Heart left ventricle (tissue), 16 donors: ENCODE results near the gene SRD5A2. TPM values are rescaled to one million over a fixed set of nuclear protein-coding genes. Genes with fewer than 3 reads are reported as not detected.

ENCODE experiments used
- ATAC-seq, 4 donors: fragments of 200-7000 bp; cut with Tn5 transposase; one replicate each; pipeline ENCODE4 v1.9.1; 2020 to 2022; ENCODE audit warnings: moderate library complexity in 4 of 4, mild to moderate bottlenecking in 3 of 4, moderate number of reproducible peaks in 1 of 4
- DNase-seq, 5 donors: peaks; one replicate each; pipeline ENCODE4 v3.0.0-alpha.2; 2020
- H3K27ac ChIP-seq, 12 donors: fragments of 200-600 bp; sonication (generic) in 4 of 12; one replicate each; pipeline versions ENCODE4 v1.5.0 to v1.8.0; 2016 to 2022; ENCODE audit warnings: mild to moderate bottlenecking in 2 of 12
- H3K27me3 ChIP-seq, 9 donors: fragments of 200-600 bp; sonication (generic) in 2 of 9; one replicate each; pipeline versions ENCODE4 v1.5.1 to v1.8.0; 2016 to 2022; ENCODE audit warnings: mild to moderate bottlenecking in 3 of 9
- H3K36me3 ChIP-seq, 9 donors: fragments of 200-600 bp; sonication (generic) in 2 of 9; one replicate each; pipeline versions ENCODE4 v1.5.0 to v1.8.0; 2018 to 2022; ENCODE audit warnings: mild to moderate bottlenecking in 2 of 9
- H3K4me1 ChIP-seq, 12 donors: fragments of 200-600 bp; sonication (generic) in 4 of 12; one replicate each; pipeline versions ENCODE4 v1.5.0 to v1.8.0; 2016 to 2022; ENCODE audit warnings: mild to moderate bottlenecking in 3 of 12
- H3K4me3 ChIP-seq, 12 donors: fragments of 200-600 bp; sonication (generic) in 4 of 12; one replicate each; pipeline versions ENCODE4 v1.5.0 to v1.8.0; 2017 to 2022; ENCODE audit warnings: mild to moderate bottlenecking in 9 of 12, moderate library complexity in 4 of 12
- H3K9me3 ChIP-seq, 12 donors: fragments of 200-600 bp; sonication (generic) in 4 of 12; one replicate each; pipeline versions ENCODE4 v1.5.0 to v1.8.0; 2016 to 2022; ENCODE audit warnings: mild to moderate bottlenecking in 1 of 12
- POLR2A ChIP-seq, 2 donors: fragments of 450-650 bp; IDR thresholded peaks; one replicate each; pipeline ENCODE4 v1.6.1; 2017; ENCODE audit warnings: antibody characterized with exemption in 2 of 2, mild to moderate bottlenecking in 2 of 2, moderate library complexity in 2 of 2
- WGBS, 4 donors: extraction: QIAGEN DNeasy Blood & Tissue Kit in 2 of 4; methylation state at CpG; one replicate each; pipeline versions ENCODE4 v1.1.5 to v1.1.7; 2013 to 2018; 5-methylcytosine and 5-hydroxymethylcytosine counted together
- intact Hi-C, 10 donors: fragments of 100-400 bp; cut with DNase I; formaldehyde crosslinking; loops; one replicate each; pipeline versions ENCODE4 v1.11.1 to v1.14.2; 2022
- polyA plus RNA-seq, 2 donors: library from polyadenylated mRNA; stranded (reverse); fragments of 200-250 nt; gene quantifications; one replicate each; pipeline ENCODE4 v1.2.3, GENCODE V29; 2013
- total RNA-seq, 9 donors: library from RNA; depleted of rRNA in 2 of 9; stranded (reverse); fragments of >200 nt in 2 of 9; fragmentation: NEBNext Ultra II Directional in 3 of 9; extraction: Animal tissue kit (Norgen Biotek cat#: 25700) in 3 of 9; gene quantifications; one replicate each; pipeline versions ENCODE4 v1.1.0 to v1.2.4, GENCODE V29; 2016 to 2023
- TF ChIP-seq, protein P1 (sequence below), 12 donors: fragments of 200-600 bp; sonication (generic) in 4 of 12; IDR thresholded peaks; one replicate each; pipeline versions ENCODE4 v1.5.0 to v1.8.0; 2018 to 2022; ENCODE audit warnings: antibody characterized with exemption in 12 of 12, mild to moderate bottlenecking in 5 of 12
- donor health status: ischemic (EF 13 %, LVEDD 7.1; RV severe dilation, severe dysfunction).
- donor health status: healthy with polysubstance abuse.
- donor health status: DM: no; HTN: yes; CAD: no.
- donor health status: DM: no; HTN: no; CAD: no.
- donor health status: ischemic (EF 25% LVEDD 6.9; RV normal size, moderate dysfunction).
- donor health status: ischemic (EF 25% LVEDD 5.7; RV mildly dilated, moderate dysfunction).
- donor health status: healthy.
- donor health status: DM: yes; HTN: yes; CAD: no.
- donor health status: ischemic (EF 35%, LVEDD 5.7; RV mildly dilated, moderate dysfunction).
- donor health status: nonischemic (EF 11% LVEDD 7.7; RV severe dilation, severe dysfunction).
- donor health status: DM: yes; HTN: yes; CAD: no.
- donor health status: PGD.
- donor health status: ischemic (EF 29% LVEDD 5.4; RV normal size, mild dysfunction).
- donor health status: nonischemic (EF 23%, LVEDD 6.1; RV moderate dilation, normal function).

SRD5A2 gene
- total and polyA plus RNA-seq, 11 donors = not detected

DNA sequence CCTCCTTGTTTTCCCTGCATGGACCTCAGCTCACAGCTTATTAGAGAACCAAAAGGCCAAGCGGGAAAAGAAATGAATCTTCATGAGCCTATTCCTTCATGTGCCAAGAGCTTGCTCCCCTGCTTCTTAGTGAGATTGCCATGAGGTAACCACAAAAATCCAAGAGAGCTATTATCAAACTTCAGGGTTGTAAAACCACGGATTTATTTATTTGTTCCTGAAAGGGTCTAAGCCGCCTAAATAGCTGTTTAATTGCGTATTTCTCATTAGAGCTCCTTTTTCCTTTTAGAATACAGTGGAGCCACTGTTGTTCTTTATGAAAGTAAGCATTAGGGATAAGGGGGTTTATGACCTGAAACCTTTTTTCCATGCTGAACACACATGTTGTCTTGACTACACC, 58.0 kb downstream of the SRD5A2 start:
- intact Hi-C loops = loop anchor here in 8 of 10 donors (5.0 to 10.0 kb wide), 3 partner anchors 805 to 810 kb away; no protein-coding TSS in a partner anchor

DNA sequence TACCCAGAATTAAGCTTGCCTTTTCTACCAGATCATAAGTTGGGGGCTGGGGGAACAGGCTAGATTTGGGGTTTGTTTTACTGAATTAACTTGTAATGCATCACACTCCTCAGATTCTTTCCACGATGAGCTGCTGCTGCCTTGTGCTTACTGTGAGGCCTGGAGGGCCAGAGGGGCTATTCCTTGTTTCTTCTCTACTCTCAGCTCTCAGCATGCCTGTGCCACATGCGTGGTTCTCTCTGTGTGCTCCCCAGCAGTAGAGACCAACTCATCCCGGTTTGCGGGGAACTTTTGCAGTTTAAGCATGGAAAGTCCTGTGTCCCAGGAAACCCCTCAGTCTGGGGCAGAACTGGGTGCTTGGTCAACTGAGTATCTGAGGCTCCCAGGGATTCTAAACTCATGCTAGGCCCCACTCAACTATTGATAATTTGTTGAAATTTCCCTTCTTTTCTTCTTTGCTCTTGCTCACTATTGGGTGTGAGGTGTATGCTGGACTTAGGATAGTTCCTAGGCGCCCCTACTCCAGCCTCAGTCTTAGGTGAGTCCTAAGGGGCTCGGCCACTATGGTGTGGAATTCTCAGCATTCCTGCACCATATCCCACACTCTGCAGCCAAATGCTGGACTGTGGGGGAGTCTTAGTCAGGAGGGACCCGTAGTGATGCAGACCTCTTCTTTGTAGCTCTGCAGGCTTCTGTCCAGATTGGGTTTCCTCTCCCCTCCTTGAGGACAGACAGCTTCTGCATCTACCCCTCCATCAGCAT, 63.1 kb downstream of the SRD5A2 start:
- H3K36me3 ChIP-seq = no peaks in the 10 kb centered on the region
- H3K4me3 ChIP-seq = no peak overlapping the region
- no peak overlapping the region for H3K27ac ChIP-seq
- no peaks in the 10 kb centered on the region for H3K4me1 ChIP-seq
- H3K27me3 ChIP-seq = no peaks in the 10 kb centered on the region
- ATAC-seq (no peak), DNase-seq (no peak)
- intact Hi-C loops = no loop called here
- TF ChIP-seq, protein P1, sequence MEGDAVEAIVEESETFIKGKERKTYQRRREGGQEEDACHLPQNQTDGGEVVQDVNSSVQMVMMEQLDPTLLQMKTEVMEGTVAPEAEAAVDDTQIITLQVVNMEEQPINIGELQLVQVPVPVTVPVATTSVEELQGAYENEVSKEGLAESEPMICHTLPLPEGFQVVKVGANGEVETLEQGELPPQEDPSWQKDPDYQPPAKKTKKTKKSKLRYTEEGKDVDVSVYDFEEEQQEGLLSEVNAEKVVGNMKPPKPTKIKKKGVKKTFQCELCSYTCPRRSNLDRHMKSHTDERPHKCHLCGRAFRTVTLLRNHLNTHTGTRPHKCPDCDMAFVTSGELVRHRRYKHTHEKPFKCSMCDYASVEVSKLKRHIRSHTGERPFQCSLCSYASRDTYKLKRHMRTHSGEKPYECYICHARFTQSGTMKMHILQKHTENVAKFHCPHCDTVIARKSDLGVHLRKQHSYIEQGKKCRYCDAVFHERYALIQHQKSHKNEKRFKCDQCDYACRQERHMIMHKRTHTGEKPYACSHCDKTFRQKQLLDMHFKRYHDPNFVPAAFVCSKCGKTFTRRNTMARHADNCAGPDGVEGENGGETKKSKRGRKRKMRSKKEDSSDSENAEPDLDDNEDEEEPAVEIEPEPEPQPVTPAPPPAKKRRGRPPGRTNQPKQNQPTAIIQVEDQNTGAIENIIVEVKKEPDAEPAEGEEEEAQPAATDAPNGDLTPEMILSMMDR (IDR thresholded peaks at IDR 0.05) = no peak
- TF ChIP-seq POLR2A (IDR thresholded peaks at IDR 0.05) = no peak
- WGBS, 4 donors = 72 to 81% (median 79%) methylated on average over 7 of the region's 7 CpGs
- no peaks in the 10 kb centered on the region for H3K9me3 ChIP-seq

More for the DNA sequence above, 58.0 kb downstream of the SRD5A2 start:
- H3K4me1 ChIP-seq = no peaks in the 10 kb centered on the region
- no peak overlapping the region for H3K27ac ChIP-seq
- TF ChIP-seq, protein P1 (IDR thresholded peaks at IDR 0.05) = no peak
- TF ChIP-seq POLR2A (IDR thresholded peaks at IDR 0.05) = no peak
- no peaks in the 10 kb centered on the region for H3K36me3 ChIP-seq
- ATAC-seq (no peak), DNase-seq (no peak)
- H3K4me3 ChIP-seq = no peak overlapping the region
- WGBS, 4 donors = 85 to 89% (median 86%) methylated on average over 4 of the region's 4 CpGs
- no peaks in the 10 kb centered on the region for H3K9me3 ChIP-seq
- H3K27me3 ChIP-seq = no peaks in the 10 kb centered on the region

DNA sequence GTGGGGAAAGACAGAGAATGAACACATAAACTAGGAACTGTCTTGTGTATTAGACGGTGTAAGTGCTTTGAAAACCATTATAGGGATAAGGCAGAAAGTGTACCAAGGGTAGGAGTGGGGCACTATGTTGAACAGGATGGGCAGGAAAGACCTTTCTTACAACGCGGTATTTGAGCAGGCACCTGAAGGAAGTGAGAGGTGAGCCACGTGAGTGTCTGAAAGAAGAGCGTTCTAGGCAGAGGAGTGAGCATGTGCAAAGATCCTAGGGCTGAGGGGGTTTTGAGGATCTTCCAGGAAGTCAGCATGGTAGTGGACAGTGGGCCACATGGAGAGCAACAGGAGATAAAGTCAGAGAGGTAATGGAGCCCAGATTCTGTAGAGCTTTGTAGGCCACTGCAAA, 65.2 kb downstream of the SRD5A2 start:
- WGBS, 4 donors = 87 to 89% (median 88%) methylated on average over 5 of the region's 5 CpGs

DNA sequence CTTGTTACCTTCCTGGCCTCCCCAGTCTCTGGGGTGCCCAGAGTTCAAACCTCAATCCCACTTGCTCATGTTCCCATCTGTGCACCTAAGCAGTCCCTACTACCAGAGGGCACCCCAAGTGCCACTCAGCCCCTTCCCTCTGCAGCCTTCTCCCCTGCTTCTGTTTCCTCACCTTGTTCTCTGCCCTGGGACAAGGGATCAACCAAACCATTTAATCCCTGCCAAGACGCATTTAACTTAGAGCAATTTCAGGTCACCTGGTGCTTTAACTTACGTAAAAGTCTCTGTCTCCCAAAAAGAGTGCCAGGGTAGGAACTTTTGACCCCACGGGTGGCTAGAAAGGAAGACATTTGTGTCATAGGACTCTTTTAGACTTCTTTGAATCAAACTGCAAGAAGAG, 67.2 kb downstream of the SRD5A2 start:
- Histone ChIP-seq H3K4me1 (no peaks in the 10 kb centered on the region), H3K27ac (no peak overlapping the region), H3K27me3 (no peaks in the 10 kb centered on the region), H3K36me3 (no peaks in the 10 kb centered on the region), H3K9me3 (no peaks in the 10 kb centered on the region), H3K4me3 (no peak overlapping the region)
- ATAC-seq (no peak), DNase-seq (no peak)
- intact Hi-C loops = no loop called here
- WGBS, 4 donors = 84 to 87% (median 85%) methylated on average over 3 of the region's 3 CpGs
- TF ChIP-seq, protein P1 (IDR thresholded peaks at IDR 0.05) = no peak
- no peak for TF ChIP-seq POLR2A (IDR thresholded peaks at IDR 0.05)

More for the DNA sequence above, 65.2 kb downstream of the SRD5A2 start:
- no peak for TF ChIP-seq POLR2A (IDR thresholded peaks at IDR 0.05)
- TF ChIP-seq, protein P1 (IDR thresholded peaks at IDR 0.05) = no peak
- Histone ChIP-seq H3K4me1 (no peaks in the 10 kb centered on the region), H3K27ac (no peak overlapping the region), H3K36me3 (no peaks in the 10 kb centered on the region), H3K9me3 (no peaks in the 10 kb centered on the region), H3K4me3 (no peak overlapping the region), H3K27me3 (no peaks in the 10 kb centered on the region)
- DNase-seq (no peak), ATAC-seq (no peak)
- intact Hi-C loops = no loop called here
